NCI-H226 (cell line): Measurements from ENCODE around the gene PCYT2.
"Not testable (repeated sequence)": the region's sequence is repeated elsewhere in the genome, so short reads cannot be mapped to it uniquely, and the experiment has no call there.

Source experiments
- DNase-seq: peaks from one replicate; pipeline ENCODE4 v3.0.0-alpha.2; 2015

PCYT2 gene

DNA sequence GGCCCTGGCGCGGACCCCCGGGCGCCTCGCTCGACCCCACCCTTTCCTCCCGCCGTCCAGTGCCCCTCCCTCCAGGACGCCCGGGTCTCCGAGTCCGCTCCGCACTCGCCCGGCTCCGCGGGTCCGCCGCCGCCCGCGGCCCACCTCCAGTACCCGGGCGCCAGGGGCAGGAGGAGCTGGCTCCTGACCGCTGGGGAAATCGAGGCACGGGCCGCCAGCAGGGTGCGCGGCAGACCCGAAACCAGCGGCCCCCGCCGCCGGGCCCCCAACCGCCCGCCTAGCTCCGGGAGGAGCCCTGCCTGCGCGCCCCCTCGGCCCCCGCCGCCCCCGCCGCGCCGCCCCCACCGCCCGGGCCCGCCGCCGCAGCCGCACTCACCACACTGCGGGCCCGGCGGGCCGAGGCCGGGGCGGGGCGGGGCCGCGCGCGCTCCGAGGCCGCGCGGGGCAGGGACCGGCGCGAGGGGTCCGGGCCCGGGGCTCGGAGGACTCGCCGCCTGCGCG is 16.0 kb upstream of the PCYT2 start:
- DNase-seq, result no peak

DNA sequence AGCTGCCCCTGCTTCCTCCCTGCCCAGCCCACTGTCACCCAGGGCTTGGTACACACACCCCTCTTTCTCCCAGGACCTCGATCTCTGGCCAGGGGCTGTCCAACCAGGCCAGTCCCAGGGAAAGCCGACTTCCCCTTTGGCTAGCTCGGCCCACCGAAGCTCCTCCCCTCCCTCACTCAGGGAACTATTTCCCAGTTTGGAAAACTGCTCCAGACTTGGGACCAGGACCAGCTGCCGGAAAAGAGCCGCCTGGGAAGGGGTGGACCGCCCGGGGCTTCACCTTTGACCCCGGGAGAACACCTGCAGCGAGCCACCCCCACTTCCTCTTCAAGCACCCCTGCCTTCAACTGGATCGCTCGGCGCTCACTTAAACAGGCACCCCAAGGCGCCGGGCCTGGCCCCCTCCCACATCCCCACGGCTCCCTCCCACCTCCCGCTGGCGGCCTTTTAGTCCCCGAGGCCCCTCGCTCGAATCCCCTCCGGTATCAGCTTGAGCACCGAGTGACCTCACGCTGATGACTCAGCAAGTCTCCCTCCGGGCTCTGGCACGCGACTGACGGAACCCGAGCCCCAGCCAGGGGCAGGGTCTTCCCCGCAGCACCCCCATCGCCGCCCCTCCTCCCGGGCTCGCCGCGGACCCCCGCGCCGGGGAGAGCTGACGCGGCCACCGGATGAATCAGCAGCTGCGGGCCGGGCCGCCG is 15.4 kb upstream of the PCYT2 start:
- peak; percentile 90 for DNase-seq

DNA sequence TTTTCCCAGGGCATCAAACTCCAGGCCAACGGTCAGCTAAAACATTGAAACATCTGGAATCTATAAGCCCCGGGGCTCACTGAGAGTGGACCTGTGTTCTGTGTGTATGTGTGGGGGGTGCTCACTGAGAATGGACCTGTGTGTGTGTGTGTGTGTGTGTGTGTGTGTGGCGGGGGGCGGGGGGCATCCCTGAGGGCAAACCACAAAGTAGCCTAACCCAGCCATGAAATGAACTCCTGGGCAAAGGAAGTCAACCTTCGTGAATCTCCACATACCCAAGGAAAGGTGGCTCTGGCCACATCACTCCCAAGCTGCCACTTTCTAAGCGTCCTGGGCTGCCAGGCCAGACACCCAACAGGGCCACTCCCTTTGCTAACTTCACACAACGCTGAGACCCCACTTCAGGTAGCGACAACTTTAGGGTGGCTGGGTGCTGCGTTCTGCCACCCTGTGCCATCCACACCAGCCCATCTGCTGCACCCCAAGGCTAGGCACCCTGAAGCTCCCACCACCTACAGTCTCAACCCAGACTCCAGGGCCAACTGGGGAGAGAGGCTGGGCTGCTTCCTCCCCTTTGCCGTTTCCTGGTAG is 14.8 kb upstream of the PCYT2 start:
- peak; percentile 1 for DNase-seq

DNA sequence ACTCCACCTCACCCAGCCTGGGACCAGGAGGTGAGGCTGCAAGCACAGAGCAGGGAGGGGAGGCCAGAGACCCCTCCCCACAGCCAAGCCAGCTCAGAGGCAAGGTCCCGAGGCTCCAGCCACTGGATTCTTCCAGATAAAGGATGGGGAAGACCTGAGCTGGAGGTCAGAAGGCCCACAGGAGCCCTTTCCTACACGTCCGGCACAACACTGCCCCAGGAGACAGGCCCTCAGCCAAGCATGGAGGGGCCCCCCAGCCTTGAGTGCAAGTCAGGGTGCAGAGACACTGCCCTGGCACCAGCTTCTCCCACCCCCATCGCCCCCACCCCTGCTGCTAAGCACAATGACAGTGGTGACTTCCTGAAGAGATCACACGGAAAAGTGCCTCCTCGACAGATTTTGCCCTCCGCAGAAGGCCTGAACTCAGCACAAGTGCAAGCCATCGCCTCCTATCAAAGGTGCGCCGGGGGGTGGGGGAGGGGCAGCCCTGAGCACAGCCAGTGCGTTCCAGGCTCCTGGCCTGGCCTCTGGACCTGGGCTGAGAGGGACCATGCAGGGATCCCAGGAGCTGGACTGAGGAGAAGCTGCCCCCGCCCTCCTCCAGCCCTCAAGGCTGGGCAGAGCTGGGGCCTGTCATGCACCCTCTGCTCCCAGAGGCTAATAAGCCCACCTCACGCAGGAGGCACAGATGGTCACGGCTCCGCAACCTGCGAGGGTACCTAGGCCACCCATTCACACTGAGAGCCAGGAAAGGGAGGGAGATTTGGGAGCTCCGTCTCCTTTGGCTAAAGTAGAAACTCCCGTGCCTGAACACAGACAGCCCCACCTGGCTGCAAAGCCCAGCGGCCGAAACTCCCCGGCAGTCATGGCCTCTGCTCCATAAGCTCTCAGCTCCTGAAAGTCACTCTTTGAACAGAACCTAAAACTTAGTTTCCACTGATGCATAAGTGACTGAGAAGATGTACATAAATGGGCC is 13.6 kb upstream of the PCYT2 start:
- peak; percentile 0 for DNase-seq

DNA sequence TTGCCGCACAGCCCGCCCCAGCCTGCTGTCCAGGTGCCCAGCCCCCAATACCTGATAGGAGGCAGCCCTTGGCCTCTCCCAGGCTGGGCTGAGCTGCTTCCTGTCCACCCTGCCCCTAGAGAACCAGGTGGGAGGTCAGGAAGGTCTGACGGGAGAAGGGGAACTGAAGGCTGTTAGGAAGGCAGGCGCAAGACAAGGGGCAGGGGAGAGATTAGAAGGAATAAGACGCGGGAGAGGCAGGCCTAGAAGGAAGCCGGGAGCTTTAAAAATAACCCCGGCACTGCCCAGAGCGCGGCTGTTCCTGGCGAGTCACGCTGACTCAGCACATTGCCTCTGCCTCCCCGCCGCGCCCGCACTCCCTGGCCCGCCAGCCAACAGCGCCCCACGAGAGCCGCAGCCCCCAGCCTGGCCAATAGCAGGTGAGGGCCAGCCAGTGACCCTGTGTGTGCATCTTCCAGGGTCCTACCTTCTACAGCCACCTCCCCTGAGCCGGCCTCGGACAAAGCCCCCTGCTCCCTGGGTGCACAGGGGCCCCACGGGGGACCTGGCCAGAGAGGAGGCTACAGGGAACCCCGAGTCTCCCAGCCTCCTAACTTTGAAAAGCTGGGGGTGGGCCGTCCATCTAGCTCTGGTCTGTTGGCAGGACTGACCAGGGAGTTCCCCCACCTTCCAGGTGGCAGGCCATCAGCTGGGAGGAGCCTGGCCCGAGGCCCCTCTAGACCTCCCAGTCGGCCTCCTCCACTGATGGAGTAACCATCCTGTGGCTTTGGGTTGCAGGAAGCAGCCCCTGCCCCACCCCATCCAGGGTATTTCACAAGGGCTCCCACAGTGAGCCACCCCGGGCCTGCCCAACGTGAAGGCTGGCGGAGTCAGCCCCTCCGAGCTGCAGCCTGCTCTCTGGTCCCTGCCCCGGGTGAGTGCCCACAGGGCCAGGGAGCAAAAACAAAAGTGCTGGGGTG is 12.4 kb upstream of the PCYT2 start:
- DNase-seq, result peak; percentile 91

DNA sequence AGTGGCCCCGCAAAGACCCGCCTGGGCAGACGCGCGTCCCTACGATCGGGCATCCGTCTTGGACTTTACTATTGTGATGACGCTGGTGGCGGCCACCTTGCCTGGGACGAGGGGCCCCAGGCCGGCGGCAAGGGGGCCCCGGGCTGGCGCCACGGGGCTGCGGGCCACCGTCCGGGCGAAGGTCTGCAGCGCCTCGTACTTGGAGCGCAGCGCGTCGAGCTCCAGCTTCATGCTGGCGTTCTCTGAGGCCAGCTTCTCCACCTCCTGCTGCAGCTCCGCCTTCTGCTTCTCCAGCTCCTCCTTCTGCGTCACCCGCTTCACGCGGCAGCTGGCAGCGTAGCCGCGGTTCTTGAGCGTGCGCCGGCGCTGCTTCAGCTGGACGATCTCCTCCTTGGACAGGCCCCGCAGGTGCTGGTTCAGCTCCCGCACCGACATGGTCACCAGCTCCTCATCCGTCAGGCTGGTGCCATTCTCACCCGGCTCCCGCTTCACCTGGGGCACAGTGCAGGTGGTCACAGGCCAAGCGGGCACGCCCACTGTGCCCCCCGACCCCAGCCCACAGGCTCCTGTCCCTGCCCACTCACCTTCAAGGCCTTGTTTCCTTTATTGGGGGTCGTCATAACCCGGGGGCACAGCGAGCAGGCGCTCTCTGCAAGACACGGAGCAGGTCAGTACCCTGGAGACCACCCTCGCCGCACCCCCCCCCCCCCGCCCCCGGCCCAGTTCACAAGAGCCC is 11.5 kb upstream of the PCYT2 start:
- DNase-seq, result peak; percentile 0

DNA sequence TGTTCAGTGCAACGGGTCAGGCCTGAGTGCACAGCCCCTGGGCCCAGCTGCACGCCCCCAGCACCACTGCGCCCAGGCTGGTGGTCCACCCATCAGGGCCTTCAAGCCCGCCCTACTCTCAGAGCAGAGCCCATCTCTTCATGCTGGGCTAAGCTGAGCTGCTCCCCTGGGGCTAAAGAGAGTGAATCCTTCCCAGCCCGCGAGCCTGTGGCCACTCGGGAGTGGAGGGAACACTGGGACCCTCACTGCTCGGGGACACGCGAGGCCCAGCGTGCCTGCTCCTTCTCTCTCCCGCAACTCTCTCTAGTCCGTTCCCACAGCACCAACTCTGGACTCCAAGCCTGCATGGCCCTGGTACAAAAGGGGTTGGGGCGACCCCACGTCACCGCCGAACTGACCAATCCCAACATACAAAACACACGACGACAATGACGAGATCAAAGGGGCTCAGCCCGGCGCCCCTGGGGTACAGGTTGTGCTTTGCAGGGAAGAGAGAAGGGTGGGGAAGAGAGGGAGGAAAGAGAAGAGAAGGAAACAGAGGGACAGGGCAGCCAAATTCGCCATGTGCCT is 10.9 kb upstream of the PCYT2 start:
- DNase-seq, result peak; percentile 0

DNA sequence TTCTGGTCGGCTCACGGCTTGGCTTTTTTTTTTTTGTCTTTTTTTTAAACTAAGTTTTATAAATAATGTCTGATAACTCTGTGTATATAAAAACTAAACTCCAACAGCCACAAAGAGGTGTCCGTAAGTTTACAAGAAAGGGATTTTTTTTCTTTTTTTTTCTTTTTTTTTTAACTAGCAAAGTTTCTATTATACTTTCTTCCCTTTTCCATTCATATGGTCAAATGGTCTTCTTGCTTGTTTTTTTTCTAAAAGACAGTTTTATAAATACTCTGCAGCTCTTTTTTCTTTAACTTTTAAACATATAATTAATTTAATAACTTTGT is 10.3 kb upstream of the PCYT2 start:
- no peak for DNase-seq

DNA sequence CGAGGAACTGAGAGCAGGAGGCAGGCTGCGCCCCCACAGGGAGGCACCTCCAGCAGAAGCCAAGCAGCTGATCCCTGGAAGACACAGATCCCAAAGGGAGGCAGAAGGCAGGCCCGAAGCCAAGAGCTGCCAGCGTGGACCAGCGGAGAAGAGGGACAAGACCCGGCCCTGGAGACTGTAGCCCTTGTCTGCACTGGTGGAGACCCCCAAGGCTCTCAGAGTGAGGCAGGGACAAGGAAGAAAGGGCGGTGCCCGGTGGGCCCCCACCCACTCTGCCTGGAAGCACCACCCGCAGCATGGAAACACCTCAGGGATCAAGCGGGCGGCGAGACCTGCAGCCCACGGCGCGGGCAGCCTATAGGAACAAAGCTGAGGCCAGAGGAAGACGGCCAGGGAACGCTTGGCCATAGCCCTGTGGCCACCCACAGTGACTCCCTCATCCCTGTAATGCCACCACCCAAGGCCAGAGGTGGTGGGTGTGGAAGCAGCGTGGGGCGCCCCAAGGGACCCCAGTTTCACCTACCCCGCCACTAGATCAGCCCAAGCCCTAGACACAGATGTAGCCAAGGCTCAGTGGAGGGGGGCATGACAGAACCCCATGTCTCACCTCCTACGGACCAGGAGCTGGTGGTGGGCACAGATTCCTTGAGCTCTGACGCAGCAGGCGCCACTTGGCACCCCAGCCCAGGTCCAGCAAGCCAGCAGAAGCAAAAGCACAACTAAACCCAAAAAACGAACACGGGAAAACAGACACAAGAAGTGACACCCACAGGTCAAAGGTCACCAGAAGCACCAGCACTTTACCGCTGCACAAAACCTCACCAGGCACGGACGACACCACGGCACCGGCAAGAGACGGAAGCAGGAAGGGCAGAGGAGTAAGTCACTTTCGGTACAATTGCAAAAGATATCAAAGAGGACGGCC is 9.7 kb upstream of the PCYT2 start:
- no peak for DNase-seq

DNA sequence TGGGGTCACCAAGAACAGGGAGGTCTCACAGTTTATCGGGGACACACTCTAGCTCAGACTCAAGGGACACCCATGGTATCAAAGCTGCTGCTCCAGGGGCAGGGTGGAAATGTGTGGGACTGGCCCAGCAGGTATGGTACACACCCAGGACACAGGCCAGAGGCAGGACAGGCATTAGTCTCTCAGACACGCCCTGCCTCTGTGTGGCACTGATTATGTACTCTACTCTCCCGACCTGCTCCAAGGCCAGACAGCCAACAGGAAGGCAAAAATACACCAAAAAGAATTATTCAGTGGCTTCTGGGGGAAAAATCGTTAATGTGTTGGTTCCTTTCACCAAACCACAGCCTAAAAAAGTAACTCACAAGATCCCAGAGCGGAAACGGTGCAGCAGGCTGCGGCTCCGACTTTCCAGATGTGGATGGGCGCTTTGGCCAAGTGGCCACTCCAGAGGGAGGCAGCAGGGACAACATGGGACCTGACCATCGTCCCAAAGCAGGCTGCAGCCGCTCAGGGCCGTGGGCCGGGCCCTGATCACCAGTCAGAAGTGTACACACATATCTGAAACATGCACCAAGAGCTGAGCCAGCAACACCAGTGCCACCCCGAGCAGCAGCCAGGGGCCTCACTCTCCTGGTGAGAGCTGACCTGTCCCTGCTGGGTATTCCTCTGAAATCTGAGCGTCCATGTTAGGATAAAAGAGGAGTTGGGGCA is 7.8 kb upstream of the PCYT2 start:
- peak; percentile 1 for DNase-seq

DNA sequence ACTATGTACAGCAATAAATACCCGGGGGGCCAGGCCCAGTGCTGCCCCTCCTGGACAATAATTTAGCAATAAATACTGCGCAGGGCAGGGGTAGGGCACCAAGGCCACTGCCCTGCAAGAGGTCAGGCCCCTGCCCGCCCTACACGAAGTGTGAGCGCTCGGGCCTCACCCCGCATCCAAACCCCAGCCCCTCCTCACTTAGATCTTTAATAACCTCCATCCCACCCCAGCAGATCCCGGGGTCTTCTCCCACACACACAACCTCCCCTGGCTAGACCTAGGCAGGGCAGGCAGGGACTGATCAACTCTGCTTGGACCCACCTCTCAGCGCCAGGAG is 7.1 kb upstream of the PCYT2 start:
- not testable (repeated sequence) for DNase-seq

DNA sequence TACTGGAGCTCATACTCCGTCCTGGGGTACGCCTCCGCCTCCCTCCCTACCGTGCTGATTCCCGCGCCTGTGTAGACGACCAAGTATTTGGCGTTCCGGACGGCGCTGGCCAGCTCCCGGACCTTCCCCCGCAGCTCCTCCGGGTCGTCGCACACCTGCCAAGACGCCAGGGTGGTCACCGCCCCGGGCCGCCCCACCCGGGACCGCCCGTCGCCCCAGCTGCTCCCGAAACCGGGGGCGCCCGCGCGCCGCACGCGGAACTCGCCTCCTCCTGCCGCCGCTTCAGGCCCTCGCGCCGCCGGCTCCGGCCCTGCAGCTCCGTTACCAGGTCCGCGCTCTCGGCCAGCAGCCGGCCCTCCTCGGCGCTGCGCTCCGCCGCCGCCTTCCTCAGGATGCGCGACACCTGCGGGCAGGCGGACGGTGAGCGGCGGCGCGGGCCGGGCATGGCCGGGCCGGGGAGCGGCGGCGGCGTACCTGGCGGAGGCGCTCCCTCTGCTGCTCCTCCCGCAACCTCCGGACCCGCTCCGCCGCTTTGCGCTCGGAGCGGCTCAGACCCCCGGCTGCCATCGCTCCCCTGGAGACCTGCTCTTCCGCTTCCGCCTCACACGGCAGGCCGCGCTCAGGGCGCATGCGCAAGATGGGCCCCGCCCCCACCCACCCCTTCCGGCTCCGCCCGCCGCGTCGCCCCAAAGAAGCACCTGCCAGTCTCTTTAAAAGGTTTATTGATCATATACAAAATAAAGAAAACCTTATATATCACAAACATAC is 6.5 kb upstream of the PCYT2 start, which contains the start of gene SIRT7:
Gene SIRT7 (minus strand): TSS at position 612 of the 768 bp plus-strand sequence. CDS start 45 bp downstream, at position 567.
- peak; percentile 64 for DNase-seq

DNA sequence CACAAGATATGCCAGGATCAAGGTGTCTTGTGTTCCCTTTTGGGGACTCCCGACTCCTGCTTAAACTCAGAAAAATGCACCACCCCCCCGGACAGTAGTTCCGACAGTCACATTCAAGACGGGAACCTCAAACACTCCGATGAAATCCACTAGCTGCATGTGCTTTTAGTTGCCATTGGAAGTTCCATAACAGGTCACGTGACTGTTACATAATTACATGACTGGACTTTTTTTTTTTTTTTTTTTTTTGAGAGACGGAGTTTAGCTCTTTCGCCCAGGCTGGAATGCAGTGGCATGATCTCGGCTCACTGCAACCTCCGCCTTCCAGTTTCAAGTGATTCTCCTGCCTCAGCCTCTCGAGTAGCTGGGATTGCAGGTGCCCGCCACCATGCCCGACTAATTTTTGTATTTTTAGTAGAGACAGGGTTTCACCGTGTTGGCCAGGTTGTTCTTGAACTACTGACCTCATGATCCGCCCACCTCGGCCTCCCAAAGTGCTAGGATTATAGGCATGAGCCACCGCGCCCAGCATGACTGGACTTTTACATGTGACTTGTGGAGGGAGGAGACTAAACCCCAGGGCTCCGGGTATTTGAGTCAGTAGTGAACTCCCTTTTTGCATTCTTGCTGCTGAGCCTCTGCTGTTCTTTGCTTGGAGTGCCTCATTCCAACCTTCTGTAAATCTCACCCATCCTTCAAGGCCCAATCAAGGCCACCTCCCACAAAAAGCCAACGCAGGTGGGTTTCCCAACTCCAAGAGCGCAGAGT is 5.2 kb upstream of the PCYT2 start:
- peak; percentile 79 for DNase-seq

DNA sequence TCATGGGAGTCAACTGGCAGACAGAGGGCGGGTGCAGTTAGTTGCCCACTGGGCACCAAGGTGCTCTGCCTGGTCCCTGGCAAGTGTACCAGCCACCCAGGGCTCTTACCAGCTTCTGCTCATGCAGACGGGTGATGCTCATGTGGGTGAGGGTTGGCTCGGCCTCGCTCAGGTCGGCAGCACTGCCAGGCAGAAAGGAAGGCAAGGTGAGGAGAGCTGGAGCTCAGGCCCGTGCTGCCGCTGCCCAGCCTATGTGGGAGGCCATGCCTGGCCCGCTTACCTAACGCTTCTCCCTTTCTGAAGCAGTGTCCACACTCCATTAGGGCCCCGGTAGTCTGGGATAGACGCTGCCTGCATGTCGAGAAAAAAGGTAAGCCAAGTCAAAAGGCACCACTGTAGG is 4.1 kb upstream of the PCYT2 start:
- no peak for DNase-seq

DNA sequence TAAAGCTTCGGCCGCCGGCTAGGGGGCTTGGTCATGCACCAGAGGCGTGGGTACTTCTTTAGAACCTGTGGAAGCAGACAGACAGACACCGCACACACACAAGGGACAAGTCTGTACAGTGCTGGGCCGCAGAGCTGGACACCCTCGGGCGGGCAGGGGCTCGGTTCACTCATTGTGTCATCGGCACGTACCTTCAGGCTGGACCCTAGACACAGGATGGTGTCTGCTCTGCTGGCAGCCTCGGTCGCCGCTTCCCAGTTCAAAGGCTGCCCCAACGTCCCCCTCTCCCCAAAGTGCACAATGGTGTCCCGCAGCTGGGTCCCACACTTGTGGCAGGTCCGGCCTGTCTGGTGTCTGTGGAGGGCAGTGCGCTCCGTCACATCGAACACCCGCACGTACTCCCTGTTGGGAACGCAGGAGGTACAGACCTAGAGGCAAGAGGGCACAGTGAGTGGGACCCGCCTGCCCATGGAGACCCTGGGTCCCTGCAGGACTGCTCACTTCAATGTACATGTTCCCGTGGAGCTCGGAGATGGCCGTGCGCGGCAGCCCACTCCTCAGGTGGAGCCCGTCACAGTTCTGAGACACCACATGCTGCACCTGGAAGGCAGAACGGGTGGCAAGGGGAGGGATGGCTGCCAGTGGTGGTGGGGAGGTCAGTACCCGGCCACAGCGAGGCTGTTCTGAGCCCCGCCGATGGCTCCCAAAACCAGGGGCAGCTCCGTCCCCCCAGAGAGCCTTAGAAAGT is 3.1 kb upstream of the PCYT2 start:
- DNase-seq, result no peak

DNA sequence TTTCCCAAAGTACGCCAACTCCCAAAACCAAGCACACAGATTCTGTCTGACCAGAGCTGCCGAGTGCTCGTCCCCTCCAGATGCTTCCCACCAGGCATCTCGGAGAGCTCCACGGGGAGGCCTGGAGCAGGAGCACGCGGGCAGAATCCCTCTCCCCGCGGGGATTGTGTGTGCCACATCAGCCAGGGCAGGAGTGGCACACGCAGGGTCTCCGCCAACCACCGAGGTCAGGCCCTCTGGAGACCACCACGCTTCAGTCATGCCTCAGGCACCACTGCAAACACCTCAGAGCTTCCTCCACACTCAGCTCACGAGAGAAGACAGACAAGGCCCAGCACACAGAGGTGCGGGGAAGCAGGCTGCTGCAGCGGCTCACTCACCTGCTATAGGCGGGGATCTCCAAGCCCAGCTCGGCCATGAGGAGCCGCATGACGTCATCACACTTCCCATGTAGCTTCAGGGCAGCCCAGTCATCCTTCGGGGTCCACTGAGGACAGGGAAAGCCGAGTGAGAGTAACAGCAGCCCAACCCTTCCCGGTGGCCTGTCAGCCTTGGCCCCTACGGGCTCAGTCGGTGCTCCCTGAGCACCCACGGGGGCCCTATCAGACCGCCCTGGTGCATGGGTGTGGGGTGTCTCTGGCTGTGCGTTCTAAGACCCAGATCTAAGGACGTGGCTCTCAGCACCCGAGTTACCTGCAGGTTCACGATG is 2.3 kb upstream of the PCYT2 start:
- DNase-seq, result no peak
